GM18909 (cell line): ENCODE data around the gene PPOX.

Experiments used
- ATAC-seq: cut with Tn5 transposase; IDR thresholded peaks from one replicate; pipeline ENCODE4 v1.9.1; 2021; ENCODE audit warnings: mild to moderate bottlenecking; ENCODE audit not compliant: unreplicated experiment, poor library complexity

Gene PPOX

DNA sequence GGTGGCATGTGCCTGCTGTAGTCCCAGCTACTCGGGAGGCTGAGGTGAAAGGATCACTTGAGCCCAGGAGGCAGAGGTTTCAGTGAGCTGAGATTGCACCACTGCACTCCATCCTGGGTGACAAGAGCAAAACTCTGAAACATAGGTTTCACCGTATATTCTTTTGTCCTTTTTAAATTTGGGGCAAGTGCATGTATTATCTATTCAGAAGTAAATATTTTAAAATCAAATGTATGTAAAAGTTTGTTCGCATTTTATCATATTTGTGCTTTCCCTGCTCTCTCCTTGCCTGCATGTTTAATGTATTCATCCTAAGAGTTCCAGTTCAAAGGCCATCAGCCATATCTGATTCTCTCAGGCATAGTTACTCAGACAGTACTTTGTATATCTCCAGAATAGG, 20.4 kb upstream of the PPOX start:
- ATAC-seq, result no peak

DNA sequence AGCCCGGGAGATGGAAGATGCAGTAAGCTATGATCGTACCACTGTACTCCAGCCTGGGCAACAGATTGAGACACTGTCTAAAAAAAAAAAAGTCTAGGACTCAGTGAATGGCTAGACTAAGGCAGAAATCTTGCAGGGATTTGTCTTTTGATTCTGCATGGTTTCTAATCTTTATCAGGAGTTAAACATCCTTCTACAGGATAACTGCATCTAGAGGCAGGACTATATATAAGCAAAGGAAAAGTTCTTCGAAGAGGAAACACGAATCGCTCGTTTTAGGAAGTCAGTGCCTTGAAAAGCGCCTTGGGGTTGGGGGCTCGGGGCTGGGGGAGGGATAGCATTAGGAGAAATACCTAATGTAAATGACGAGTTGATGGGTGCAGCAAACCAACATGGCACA, 13.1 kb upstream of the PPOX start:
- peak; percentile 8 for ATAC-seq

DNA sequence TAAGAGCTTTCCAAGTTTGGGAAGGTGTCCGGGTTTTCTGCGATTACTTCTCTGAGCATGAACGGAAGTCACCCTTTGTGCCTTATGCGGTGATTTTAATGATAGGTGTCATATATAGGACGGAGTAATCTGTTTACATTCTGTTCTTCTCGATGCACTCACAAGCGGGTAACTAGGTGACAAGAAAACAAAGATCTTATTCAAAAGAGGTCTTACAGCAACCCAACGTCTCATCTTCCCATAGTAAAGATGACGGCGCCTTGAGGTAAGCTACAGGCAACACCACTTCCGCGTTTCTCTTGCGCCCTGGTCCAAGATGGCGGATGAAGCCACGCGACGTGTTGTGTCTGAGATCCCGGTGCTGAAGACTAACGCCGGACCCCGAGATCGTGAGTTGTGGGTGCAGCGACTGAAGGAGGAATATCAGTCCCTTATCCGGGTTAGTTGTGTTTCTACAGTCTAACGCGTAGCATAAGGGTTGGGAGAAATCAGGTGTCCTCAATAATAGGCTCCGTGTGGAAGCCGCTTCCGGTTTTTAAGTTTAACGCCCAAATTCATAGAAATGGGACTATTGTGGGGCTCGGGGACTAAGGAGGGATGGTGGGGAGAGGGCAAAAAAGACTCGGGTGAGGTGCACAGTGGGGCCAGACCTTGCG, 12.4 kb upstream of the PPOX start, which contains the start of gene UFC1:
Gene UFC1 (plus strand): TSS at position 297 of the 656 bp plus-strand sequence. CDS start 20 bp downstream, at position 317.
- ATAC-seq, result peak; percentile 94

DNA sequence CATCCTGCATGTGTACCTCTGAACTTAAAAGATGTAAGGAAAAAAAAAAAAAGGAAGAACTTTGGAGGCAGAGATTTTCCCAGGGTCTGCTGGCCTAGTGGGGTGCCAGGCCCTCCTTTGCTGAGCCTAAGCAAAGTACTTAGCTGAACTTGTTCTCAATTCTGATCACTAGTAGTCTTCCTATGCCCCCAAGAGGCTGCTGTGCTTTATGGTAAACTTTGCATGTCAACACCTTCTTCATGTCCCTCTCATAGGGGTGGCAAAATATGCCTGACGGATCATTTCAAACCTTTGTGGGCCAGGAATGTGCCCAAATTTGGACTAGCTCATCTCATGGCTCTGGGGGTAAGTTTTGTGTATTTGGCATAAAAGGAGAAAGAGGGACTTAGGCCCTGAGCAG, 8.4 kb upstream of the PPOX start:
- no peak for ATAC-seq

DNA sequence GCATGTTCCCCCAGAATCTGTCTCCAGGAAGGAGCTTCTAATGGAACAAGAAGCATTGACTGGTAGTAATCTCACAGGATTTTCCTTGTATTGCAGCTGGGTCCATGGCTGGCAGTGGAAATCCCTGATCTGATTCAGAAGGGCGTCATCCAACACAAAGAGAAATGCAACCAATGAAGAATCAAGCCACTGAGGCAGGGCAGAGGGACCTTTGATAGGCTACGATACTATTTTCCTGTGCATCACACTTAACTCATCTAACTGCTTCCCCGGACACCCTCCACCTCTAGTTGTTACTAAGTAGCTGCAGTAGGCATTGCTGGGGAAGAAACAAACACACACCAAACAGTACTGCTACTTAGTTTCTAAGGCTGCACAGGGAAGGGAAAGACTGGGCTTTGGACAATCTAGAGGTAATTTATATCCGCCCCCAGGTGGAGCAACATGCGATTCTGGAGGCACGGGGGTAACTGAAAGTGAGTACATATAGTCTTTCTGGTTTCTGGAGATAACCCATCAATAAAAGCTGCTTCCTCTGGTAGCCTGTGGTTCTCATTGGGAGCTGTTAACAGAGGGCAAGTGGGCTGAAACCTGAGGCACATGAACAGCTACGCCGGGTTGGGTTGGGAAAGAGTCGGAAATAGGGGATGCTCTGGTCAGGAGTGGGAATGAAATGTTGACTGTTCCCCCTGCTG, 7.8 kb upstream of the PPOX start:
- ATAC-seq, result no peak

DNA sequence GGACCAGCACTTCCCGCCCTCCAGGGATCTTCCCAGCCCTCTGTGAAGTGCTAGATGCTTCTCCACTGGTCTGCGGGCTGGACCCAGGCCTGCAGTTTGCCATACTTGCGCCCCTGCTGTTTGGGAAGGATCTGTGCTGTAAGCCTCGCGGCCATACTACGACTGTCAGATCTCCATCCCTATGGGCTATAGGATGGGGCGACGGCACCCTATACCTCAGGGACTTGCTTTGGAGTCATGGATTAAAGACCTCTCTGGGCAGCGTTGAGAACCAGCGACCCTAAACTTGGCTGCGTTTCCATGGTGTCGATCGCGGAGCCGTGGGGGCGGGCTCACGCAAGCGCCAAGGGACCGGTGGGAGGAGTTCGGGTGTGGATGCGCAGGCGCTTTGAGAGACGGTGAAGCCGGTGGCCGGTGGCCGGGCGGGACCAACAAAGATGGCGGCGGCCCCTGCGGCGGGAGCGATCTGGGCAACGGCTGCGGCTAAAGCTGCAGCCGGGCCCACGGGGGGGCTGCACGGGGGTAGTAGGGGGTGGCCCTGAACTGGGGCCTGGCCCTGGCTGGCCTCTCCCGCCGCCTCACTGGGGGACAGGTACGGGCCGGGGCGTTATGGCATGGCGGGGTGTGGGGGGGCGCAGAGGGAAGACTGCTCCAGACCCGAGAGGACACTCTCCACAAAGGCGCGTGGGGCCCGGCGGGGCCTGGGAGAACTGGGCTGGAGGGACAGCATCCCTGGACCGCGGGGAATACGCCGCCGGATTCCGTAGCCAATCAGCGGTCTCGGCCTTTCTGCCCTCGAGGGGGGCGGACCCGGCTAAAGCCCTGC, 6.9 kb upstream of the PPOX start, which contains the start of gene USP21:
Gene USP21 (plus strand): TSS at position 414 of the 826 bp plus-strand sequence. CDS start 1,141 bp downstream, outside the sequence.
- ATAC-seq, result peak; percentile 87

DNA sequence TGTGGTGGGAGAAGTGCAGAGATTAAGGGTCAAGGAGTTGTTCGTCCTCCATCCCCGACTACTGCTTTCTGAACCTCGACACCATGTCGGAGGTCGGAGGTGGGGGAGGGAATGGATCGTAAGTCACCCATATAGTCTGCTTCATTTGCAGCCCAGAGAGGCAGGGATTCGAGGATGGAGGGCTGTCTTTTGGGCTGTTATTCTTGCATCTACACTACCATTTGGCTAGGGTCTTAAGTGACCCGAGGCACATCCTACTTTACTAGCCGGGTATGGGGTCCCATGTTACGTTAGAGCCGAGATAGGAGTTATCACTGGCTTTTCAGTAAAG, 6.3 kb upstream of the PPOX start:
- no peak for ATAC-seq

DNA sequence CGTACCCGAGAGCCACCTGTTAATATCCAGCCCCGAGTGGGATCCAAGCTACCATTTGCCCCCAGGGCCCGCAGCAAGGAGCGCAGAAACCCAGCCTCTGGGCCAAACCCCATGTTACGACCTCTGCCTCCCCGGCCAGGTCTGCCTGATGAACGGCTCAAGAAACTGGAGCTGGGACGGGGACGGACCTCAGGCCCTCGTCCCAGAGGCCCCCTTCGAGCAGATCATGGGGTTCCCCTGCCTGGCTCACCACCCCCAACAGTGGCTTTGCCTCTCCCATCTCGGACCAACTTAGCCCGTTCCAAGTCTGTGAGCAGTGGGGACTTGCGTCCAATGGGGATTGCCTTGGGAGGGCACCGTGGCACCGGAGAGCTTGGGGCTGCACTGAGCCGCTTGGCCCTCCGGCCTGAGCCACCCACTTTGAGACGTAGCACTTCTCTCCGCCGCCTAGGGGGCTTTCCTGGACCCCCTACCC, 5.5 kb upstream of the PPOX start:
- ATAC-seq, result no peak

DNA sequence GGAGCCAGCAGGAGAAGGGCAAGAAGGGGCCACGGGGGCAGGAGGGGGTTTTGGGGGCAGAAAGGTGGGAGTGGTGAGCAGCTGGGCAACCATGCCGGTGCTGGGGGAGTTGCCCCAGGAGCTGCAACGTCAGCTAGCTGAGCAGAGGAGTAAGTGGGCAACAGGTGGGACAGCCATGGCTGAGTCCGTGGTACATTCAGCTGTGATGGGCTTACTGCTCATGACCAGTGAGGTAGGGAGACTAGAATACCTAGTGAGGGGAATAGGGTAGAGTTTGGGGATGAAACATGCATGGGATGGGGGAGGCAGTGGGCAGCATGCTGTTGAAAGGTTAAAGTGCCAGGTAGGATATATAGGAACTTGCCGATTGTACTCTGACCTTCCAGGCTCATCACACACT, 4.6 kb upstream of the PPOX start:
- ATAC-seq, result no peak

DNA sequence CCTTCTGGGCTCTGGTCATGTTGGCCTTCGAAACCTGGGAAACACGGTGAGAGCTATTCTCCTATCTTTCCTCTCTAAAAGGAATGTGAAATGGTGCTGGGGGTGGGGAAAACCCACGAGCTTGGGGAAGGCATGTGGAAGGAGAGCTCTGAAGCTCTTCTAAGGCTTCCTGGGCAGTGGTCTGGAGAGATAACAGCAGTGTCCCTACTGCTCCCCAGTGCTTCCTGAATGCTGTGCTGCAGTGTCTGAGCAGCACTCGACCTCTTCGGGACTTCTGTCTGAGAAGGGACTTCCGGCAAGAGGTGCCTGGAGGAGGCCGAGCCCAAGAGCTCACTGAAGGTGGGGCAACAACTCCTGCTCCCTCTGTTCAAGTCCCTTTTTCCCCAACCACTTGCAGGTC, 4.2 kb upstream of the PPOX start:
- ATAC-seq, result no peak

DNA sequence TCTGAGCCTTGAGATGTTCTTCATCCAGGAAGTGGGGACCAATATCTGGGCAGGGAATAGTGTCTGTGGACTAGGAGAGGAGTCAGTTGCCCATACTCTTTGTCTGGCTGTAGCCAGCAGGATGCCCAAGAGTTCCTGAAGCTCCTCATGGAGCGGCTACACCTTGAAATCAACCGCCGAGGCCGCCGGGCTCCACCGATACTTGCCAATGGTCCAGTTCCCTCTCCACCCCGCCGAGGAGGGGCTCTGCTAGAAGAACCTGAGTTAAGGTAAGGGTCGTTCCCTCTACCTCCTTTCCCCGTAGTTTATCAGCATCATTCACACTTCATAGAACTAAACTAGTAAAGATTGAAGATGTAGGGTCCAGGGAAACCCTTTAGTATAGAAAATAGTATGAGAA, 3.4 kb upstream of the PPOX start:
- ATAC-seq, result no peak

DNA sequence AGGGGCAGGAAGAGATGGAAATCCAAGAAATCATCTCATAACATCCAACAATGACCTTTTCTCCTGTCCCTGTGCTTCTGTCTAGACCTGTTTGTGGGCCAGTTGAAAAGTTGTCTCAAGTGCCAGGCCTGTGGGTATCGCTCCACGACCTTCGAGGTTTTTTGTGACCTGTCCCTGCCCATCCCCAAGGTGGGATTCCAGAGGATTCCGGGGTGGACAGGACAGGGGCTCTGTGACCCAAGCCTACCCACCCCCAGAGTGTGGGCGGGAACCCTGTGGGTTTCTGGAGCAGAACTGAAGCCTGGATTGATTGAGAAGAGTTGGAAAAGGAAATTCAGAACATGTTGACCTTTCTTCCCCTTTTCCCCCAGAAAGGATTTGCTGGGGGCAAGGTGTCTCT, 2.4 kb upstream of the PPOX start:
- no peak for ATAC-seq

DNA sequence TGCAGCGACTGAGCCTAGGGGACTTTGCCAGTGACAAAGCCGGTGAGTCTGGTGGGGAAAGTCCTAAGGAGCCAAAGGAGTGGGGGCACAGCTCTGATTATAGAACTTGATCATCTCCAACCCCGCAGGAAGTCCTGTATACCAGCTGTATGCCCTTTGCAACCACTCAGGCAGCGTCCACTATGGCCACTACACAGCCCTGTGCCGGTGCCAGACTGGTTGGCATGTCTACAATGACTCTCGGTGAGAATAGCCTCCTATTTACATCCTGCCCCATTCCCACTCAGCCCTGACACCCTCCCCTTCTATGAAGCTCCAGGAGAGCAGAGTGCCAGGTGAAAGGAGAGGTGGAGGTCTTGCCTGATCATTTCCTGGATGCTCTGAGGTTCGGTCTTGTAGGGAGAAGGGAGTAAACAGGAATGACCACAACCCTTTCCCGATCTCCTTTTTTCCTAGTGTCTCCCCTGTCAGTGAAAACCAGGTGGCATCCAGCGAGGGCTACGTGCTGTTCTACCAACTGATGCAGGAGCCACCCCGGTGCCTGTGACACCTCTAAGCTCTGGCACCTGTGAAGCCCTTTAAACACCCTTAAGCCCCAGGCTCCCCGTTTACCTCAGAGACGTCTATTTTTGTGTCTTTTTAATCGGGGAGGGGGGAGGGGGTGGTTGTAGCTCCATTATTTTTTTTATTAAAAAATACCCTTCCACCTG, 1.2 kb upstream of the PPOX start:
- ATAC-seq, result no peak

DNA sequence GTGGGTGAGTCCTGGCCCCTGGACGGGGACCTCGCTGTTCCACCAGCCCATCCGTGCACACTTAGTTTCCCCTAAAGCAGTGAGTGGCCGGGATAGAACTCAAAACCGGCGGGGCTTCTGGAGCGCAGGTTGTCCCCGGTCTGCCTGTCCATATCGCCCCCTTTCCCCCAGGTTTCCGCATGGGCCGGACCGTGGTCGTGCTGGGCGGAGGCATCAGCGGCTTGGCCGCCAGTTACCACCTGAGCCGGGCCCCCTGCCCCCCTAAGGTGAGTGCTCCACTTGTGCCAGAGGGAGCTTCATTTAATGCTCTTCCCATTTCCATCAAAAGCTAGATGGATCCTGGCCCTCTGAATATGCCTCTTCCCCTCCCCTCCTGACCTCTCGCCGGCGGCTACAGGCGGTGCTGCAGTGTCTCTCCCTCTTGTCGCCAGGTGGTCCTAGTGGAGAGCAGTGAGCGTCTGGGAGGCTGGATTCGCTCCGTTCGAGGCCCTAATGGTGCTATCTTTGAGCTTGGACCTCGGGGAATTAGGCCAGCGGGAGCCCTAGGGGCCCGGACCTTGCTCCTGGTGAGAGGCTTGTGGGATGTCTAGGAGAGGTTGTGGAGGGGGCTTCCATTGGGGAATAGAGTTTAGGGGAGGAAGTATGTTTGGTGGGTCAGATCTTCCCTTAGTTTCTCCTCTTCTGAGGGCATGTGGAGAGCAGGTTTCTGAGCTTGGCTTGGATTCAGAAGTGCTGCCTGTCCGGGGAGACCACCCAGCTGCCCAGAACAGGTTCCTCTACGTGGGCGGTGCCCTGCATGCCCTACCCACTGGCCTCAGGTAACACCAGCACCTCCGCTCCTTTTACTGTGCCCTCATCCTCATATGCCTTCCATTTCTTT, 683 bp downstream of the PPOX start:
- no peak for ATAC-seq

DNA sequence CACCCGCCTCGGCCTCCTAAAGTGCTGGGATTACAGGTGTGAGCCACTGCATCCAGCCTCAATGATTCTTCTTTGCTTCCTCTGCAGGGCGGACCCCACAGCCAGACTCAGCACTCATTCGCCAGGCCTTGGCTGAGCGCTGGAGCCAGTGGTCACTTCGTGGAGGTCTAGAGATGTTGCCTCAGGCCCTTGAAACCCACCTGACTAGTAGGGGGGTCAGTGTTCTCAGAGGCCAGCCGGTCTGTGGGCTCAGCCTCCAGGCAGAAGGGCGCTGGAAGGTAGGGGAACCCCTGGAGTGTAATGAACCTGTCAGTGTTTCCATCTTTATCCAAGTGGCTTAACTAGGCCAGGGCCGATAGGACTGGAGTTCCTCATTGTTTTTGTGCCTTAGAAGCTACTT, 2.7 kb downstream of the PPOX start:
- ATAC-seq, result no peak

DNA sequence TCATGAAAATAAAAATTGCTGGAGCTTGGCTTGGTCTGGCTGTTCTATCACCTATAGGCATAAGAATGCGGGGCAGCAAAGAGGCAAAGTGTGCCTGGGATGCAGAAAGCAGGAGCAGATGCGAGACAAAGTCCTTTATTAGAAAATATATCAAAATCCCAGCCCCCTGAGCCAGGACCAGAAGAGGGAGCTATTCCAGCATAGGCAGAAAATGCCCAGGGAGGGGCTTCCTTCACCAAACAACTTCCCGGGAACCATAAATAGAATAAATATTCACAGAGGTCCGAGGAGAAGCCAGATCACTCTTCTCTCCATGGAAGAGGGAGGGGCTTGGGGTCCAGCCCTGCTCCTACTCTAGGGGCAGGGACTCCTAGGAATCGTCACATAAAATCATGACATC, 5.0 kb downstream of the PPOX start:
- ATAC-seq, result no peak

DNA sequence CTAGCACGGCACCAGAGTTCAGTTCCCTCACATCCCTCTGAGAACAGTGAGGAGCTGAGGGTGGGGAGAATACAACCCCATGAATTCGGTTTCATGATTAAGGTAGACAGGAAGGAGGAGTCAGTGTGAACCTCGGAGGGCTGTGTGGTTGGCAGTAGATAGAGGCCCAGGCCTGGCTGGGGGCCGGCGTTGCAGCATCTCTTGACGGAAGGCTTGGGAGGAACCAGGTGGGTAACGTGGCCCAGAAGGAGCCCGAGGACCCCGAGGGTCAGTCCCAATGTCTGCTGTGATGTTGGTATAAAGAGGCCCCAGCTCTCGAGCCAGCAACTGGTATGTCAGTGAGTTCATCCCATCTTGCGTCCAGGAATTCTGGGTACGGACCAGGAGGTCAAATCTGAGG, 5.5 kb downstream of the PPOX start:
- ATAC-seq, result no peak

DNA sequence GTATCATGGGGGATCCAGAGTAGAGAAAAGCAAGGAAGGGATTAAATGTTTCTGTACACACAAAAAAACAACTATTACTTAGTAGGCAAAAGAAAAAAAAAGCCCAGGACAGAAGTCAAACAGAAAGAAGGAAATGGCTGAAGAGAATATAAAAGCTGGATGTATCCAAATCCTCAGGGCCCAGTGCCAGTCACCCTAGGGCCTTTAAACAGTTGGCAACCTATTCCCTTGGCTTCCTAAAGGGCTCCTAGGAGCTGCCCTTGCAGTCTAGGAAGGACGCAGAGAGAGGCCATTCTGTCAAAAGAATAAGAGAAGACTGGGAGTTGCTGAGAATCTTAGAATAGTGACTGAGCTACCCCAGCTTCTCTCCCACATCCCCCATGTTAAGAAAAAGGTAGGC, 6.1 kb downstream of the PPOX start:
- ATAC-seq, result no peak

DNA sequence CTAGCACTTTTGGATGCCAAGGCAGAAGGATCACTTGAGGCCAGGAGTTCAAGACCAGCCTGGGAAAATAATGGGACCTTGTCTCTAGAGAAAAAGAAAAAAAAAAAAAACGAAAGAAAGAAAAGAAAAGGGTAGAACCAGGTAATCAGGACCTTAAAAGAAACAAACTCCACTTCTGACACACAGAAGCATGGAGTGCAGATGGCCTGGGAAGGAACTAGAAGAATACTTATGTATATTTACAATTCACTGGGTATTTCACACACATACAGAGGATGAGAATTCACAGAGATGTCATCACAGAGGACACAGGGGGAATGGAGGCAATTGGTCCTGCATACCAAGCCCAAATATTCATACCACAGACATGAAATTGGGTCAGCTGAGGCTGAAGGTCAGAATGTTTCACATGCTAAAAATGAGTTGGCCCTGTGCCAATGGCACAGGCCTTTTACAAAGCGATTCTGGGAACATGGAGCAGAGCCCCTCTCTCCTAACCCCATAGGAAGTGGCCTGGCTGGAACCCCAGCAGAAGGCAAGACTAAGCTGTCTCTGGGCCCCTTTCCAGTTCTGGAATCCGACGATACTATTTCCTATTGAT, 6.7 kb downstream of the PPOX start:
- no peak for ATAC-seq
